BLaER1 treated with 17β-estradiol and CSF1 and Interleukin-3, amounts not matched to agents 10 nM and 100 nM (cell line): Measurements from ENCODE around the gene FAM110A.
"Not testable (repeated sequence)": the region's sequence is repeated elsewhere in the genome, so short reads cannot be mapped to it uniquely, and the experiment has no call there.

Experiments
- H3K27ac ChIP-seq, 11 experiments: shearing (Covaris generic); formaldehyde crosslinking; 2 replicates each; pipeline ENCODE4 v1.8.1; 2022
- H3K27me3 ChIP-seq, 11 experiments: shearing (Covaris generic); formaldehyde crosslinking; 2 replicates each; pipeline ENCODE4 v1.8.1; 2022
- H3K36me3 ChIP-seq, 11 experiments: shearing (Covaris generic); formaldehyde crosslinking; 2 replicates each; pipeline ENCODE4 v1.8.1; 2022
- H3K4me1 ChIP-seq, 10 experiments: shearing (Covaris generic); formaldehyde crosslinking; 2 replicates each; pipeline ENCODE4 v1.8.1; 2022
- H3K4me2 ChIP-seq, 11 experiments: shearing (Covaris generic); formaldehyde crosslinking; 2 replicates each; pipeline ENCODE4 v1.8.1; 2022
- H3K4me3 ChIP-seq, 10 experiments: shearing (Covaris generic); formaldehyde crosslinking; 2 replicates each; pipeline ENCODE4 v1.8.1; 2022
- H3K9ac ChIP-seq, 11 experiments: shearing (Covaris generic); formaldehyde crosslinking; 2 replicates each; pipeline ENCODE4 v1.8.1; 2022
- H3K9me3 ChIP-seq, 11 experiments: shearing (Covaris generic); formaldehyde crosslinking; replicated peaks in 1 of 11; 2 replicates each; pipeline ENCODE4 v1.8.1; 2022
- H4K20me1 ChIP-seq, 11 experiments: shearing (Covaris generic); formaldehyde crosslinking; 2 replicates each; pipeline ENCODE4 v1.8.1; 2022
- Cebpa-rat ChIP-seq, 11 experiments: shearing (Covaris generic); IDR thresholded peaks; 2 replicates each; pipeline ENCODE4 v1.8.1; 2022

The FAM110A gene

DNA sequence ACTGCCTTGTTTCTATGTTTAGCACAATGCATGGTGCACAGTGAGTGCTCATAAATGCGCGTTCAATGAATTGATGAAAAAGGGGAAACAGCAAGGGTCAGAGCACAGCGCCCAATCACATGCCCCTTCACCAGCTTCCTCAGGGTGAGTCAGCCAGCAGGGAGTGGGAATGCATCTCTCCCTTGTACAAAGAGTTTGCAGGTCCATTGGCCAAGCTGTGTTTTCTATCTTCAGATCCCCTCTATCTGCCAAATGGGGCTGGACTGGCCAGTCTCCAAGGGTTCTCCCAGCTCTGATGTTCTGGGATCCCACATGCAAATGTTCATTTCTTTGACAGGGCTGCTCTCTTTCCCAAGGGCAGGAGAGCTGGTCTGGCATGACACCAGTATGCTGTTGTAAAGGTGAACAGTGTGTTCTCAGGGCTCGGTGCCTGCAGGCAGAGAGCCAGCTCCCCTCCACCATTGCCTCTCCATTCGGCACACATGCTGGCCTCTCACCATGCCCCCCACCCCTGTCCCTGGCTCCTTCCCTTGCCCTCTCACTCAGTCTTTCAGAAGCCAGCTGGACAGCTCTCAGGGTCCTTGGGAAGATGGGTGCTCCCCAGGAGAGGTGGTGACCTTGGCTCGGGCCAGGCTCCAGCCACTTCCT lies 57.7 kb downstream of the FAM110A start:
- H3K27me3 ChIP-seq: peaks cover 0 to 6% (median 0%) of the 10 kb centered on the region in 11 experiments; a peak in 5 of 22 replicates
- peak overlapping the region in 2 of 11 experiments; percentile 28 to 49; a peak in 4 of 22 replicates for H3K27ac ChIP-seq
- peak overlapping the region in 2 of 10 experiments; percentile 3 to 8; a peak in 1 of 20 replicates for H3K4me3 ChIP-seq
- TF ChIP-seq Cebpa-rat (IDR thresholded peaks at IDR 0.05): no peak
- peak overlapping the region; percentile 77 to 95 (median 83) for H3K4me2 ChIP-seq
- H3K4me1 ChIP-seq: peaks cover 49 to 70% (median 61%) of the 10 kb centered on the region in 10 experiments
- peaks cover 0 to 26% (median 6%) of the 10 kb centered on the region in 11 experiments; a peak in 7 of 22 replicates for H4K20me1 ChIP-seq
- H3K36me3 ChIP-seq: no peaks in the 10 kb centered on the region
- H3K9me3 ChIP-seq: 0 out of 22 replicates have a peak, but pooled peaks cover 0 to under 1% (median 0%) of the 10 kb centered on the region in 11 experiments
- no peak overlapping the region for H3K9ac ChIP-seq

DNA sequence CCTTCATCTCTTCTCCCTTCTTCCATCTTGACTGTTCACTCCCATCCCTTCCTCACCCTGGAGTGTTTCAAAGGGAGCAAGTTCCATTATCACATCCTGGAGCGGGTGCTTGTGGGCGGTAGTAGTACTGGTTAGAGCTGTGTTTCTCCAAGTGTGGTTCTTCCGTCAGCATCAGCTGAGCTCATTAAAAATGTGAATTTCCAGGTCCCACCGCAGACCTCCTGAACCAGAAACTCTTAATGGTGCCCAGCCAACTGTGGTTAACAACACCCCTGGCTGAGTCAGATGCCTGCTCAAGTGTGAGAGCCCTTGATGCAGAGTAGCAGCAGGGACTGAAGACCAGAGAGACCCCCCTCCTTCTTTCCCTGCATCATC lies 58.2 kb downstream of the FAM110A start:
- peaks cover 0 to 26% (median 6%) of the 10 kb centered on the region in 11 experiments; a peak in 7 of 22 replicates for H4K20me1 ChIP-seq
- H3K4me1 ChIP-seq: peaks cover 47 to 70% (median 59%) of the 10 kb centered on the region in 10 experiments
- H3K27me3 ChIP-seq: peaks cover 0 to 6% (median 0%) of the 10 kb centered on the region in 11 experiments; a peak in 3 of 22 replicates
- H3K27ac ChIP-seq: peak overlapping the region in 2 of 11 experiments; percentile 28 to 49; a peak in 5 of 22 replicates
- peaks cover 0 to 5% (median 0%) of the 10 kb centered on the region in 11 experiments; a peak in 2 of 22 replicates for H3K9me3 ChIP-seq
- H3K9ac ChIP-seq: no peak overlapping the region
- H3K4me3 ChIP-seq: peak overlapping the region in 1 of 10 experiments; percentile 3; a peak in 1 of 20 replicates
- TF ChIP-seq Cebpa-rat (IDR thresholded peaks at IDR 0.05): no peak
- no peaks in the 10 kb centered on the region for H3K36me3 ChIP-seq
- H3K4me2 ChIP-seq: peak overlapping the region; percentile 77 to 95 (median 83)

DNA sequence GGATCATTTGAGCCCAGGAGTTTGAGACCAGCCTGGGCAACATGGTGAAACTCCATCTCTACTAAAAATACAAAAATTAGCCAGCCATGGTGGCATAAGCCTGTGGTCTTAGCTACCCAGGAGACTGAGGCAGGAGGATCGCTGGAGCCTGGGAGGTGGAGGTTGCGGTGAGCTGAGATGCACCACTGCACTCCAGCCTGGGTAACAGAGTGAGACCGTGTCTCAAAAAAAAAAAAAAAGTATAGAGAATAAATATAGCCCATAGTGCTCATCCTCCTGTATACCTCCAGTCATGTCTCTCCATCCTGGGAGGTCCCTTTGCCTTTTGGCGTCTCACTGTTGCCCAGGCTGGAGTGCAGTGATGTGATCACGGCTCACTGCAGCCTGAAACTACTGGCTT lies 58.9 kb downstream of the FAM110A start:
- H3K36me3 ChIP-seq, H3K9ac ChIP-seq, H3K9me3 ChIP-seq, H3K27me3 ChIP-seq, H3K4me3 ChIP-seq: not testable (repeated sequence)
- Histone ChIP-seq H3K4me1 (peaks cover 47 to 70% (median 59%) of the 10 kb centered on the region in 10 experiments), H3K27ac (peak overlapping the region in 1 of 11 experiments; percentile 3; a peak in 1 of 22 replicates), H4K20me1 (peaks cover 0 to 26% (median 6%) of the 10 kb centered on the region in 11 experiments; a peak in 7 of 22 replicates), H3K4me2 (peak overlapping the region; percentile 77 to 95 (median 83))
